ENCODE data around the gene DISC1.

DISC1 gene

DNA sequence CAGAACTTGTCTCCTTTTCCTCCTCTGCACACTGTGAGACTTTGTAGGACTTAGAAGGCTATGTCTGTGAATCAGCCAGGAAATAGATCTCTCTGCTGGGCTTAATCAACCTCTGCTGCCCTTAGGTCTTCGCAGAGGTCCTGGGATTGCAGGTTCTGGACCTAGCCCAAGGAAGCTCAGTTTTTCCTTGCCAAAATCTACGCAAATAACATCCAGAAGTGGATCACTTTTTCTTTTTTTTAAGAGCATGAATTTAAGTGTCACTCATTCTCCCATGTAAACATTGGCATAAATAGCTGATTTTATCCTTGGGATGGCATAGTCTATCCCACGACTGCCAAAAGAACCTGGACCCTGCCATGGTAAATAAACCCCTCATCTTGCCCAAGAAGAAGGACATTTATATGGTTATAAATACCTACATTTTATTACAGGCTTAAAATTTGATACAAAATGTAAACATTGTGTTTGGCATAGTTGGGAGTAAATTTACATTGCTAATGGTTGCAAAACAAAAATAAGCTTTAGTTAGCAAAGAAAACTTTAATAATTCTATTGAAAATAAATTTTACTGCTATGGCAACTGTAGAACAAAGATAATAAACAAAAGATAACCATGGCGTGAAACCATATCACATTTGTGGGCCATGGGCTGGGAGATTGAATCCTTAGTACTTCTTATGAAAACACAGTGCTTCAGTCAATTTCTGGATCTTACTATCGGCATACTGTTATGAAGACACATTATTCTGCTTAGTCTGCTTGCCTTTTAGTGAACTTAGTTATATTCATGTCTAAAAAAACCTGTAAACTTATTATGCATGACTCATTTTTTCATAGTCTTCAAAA lies 24.5 kb upstream of the DISC1 start:
- ATAC-seq: peak; percentile 52
- TF ChIP-seq BACH2 (CRISPR knock-in tag; IDR thresholded peaks at IDR 0.05; ENCODE audit: borderline replicate concordance): no peak
- TF ChIP-seq, protein P1, sequence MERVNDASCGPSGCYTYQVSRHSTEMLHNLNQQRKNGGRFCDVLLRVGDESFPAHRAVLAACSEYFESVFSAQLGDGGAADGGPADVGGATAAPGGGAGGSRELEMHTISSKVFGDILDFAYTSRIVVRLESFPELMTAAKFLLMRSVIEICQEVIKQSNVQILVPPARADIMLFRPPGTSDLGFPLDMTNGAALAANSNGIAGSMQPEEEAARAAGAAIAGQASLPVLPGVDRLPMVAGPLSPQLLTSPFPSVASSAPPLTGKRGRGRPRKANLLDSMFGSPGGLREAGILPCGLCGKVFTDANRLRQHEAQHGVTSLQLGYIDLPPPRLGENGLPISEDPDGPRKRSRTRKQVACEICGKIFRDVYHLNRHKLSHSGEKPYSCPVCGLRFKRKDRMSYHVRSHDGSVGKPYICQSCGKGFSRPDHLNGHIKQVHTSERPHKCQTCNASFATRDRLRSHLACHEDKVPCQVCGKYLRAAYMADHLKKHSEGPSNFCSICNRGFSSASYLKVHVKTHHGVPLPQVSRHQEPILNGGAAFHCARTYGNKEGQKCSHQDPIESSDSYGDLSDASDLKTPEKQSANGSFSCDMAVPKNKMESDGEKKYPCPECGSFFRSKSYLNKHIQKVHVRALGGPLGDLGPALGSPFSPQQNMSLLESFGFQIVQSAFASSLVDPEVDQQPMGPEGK (CRISPR knock-in tag; IDR thresholded peaks at IDR 0.05; ENCODE audit: borderline replicate concordance): no peak
- TF ChIP-seq ZNF8 (CRISPR knock-in tag; IDR thresholded peaks at IDR 0.05): no peak
- no peak for TF ChIP-seq ZNF565 (CRISPR knock-in tag; conservative IDR thresholded peaks at IDR 0.05; ENCODE audit: low read depth)
- TF ChIP-seq, protein P2, sequence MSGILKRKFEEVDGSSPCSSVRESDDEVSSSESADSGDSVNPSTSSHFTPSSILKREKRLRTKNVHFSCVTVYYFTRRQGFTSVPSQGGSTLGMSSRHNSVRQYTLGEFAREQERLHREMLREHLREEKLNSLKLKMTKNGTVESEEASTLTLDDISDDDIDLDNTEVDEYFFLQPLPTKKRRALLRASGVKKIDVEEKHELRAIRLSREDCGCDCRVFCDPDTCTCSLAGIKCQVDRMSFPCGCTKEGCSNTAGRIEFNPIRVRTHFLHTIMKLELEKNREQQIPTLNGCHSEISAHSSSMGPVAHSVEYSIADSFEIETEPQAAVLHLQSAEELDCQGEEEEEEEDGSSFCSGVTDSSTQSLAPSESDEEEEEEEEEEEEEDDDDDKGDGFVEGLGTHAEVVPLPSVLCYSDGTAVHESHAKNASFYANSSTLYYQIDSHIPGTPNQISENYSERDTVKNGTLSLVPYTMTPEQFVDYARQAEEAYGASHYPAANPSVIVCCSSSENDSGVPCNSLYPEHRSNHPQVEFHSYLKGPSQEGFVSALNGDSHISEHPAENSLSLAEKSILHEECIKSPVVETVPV (CRISPR knock-in tag; IDR thresholded peaks at IDR 0.05): no peak
- TF ChIP-seq ZFP30 (CRISPR knock-in tag; IDR thresholded peaks at IDR 0.05): no peak
- TF ChIP-seq, protein P3, sequence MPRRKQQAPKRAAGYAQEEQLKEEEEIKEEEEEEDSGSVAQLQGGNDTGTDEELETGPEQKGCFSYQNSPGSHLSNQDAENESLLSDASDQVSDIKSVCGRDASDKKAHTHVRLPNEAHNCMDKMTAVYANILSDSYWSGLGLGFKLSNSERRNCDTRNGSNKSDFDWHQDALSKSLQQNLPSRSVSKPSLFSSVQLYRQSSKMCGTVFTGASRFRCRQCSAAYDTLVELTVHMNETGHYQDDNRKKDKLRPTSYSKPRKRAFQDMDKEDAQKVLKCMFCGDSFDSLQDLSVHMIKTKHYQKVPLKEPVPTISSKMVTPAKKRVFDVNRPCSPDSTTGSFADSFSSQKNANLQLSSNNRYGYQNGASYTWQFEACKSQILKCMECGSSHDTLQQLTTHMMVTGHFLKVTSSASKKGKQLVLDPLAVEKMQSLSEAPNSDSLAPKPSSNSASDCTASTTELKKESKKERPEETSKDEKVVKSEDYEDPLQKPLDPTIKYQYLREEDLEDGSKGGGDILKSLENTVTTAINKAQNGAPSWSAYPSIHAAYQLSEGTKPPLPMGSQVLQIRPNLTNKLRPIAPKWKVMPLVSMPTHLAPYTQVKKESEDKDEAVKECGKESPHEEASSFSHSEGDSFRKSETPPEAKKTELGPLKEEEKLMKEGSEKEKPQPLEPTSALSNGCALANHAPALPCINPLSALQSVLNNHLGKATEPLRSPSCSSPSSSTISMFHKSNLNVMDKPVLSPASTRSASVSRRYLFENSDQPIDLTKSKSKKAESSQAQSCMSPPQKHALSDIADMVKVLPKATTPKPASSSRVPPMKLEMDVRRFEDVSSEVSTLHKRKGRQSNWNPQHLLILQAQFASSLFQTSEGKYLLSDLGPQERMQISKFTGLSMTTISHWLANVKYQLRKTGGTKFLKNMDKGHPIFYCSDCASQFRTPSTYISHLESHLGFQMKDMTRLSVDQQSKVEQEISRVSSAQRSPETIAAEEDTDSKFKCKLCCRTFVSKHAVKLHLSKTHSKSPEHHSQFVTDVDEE (CRISPR knock-in tag; IDR thresholded peaks at IDR 0.05): no peak
- no peak; the same call in 1 of the 2 replicates for TF ChIP-seq ZC3H10 (CRISPR knock-in tag; IDR thresholded peaks at IDR 0.05)
- TF ChIP-seq OSR1 (CRISPR knock-in tag; IDR thresholded peaks at IDR 0.05): no peak
- TF ChIP-seq RARB (CRISPR knock-in tag; IDR thresholded peaks at IDR 0.05): no peak
- TF ChIP-seq POU6F1 (CRISPR knock-in tag; IDR thresholded peaks at IDR 0.05; ENCODE audit: borderline replicate concordance, low read depth): no peak
- TF ChIP-seq, protein P4, sequence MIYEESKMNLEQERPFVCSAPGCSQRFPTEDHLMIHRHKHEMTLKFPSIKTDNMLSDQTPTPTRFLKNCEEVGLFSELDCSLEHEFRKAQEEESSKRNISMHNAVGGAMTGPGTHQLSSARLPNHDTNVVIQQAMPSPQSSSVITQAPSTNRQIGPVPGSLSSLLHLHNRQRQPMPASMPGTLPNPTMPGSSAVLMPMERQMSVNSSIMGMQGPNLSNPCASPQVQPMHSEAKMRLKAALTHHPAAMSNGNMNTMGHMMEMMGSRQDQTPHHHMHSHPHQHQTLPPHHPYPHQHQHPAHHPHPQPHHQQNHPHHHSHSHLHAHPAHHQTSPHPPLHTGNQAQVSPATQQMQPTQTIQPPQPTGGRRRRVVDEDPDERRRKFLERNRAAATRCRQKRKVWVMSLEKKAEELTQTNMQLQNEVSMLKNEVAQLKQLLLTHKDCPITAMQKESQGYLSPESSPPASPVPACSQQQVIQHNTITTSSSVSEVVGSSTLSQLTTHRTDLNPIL (CRISPR knock-in tag; IDR thresholded peaks at IDR 0.05; ENCODE audit: low read depth): no peak
- no peak for TF ChIP-seq TOX (CRISPR knock-in tag; IDR thresholded peaks at IDR 0.05; ENCODE audit: borderline replicate concordance)
- no peak for TF ChIP-seq GLIS3 (CRISPR knock-in tag; IDR thresholded peaks at IDR 0.05)
- no peak for TF ChIP-seq ZFP3 (CRISPR knock-in tag; IDR thresholded peaks at IDR 0.05)
- no peak for TF ChIP-seq ZNF70 (CRISPR knock-in tag; IDR thresholded peaks at IDR 0.05)
- no peak for TF ChIP-seq ESRRG (CRISPR knock-in tag; IDR thresholded peaks at IDR 0.05)
- no peak for TF ChIP-seq TCF4 (CRISPR knock-in tag; IDR thresholded peaks at IDR 0.05; ENCODE audit: borderline replicate concordance)

DNA sequence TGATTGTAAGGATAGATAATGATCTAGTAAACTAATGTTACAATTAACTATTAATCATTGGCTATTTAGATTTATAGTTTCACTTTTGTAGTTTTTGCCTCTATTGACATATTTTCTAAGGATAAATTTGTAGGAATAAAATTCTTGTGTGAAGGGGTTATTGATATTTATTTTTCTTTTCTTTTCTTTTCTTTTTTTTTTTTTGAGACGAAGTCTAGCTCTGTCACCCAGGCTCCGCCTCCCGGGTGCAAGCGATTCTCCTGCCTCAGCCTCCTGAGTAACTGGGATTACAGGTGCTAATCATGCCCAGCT lies 24.0 kb upstream of the DISC1 start:
- ATAC-seq: no peak
- TF ChIP-seq, protein P4 (CRISPR knock-in tag; IDR thresholded peaks at IDR 0.05; ENCODE audit: low read depth): no peak
- 0 out of 2 replicates have a peak, but pooled peaks have one; percentile 42 for TF ChIP-seq ZC3H10 (CRISPR knock-in tag; IDR thresholded peaks at IDR 0.05)
- TF ChIP-seq ZNF565 (CRISPR knock-in tag; conservative IDR thresholded peaks at IDR 0.05; ENCODE audit: low read depth): no peak
- TF ChIP-seq SNAI2 (CRISPR knock-in tag; IDR thresholded peaks at IDR 0.05): no peak
- TF ChIP-seq RARB (CRISPR knock-in tag; IDR thresholded peaks at IDR 0.05): no peak
- TF ChIP-seq, protein P1 (CRISPR knock-in tag; IDR thresholded peaks at IDR 0.05; ENCODE audit: borderline replicate concordance): no peak
- no peak for TF ChIP-seq POU6F1 (CRISPR knock-in tag; IDR thresholded peaks at IDR 0.05; ENCODE audit: borderline replicate concordance, low read depth)
- TF ChIP-seq GLIS3 (CRISPR knock-in tag; IDR thresholded peaks at IDR 0.05): no peak
